Colonic mucosa (tissue), 4 donors: ENCODE results near the gene ABCA4. TPM values are rescaled to one million over a fixed set of nuclear protein-coding genes. Genes with fewer than 3 reads are reported as not detected.

Experiments used
- DNase-seq: peaks from one replicate; pipeline ENCODE4 v3.0.0-alpha.2; 2020
- H3K27ac ChIP-seq: fragments of 200-600 bp; one replicate; pipeline ENCODE4 v1.8.0; 2021
- H3K27me3 ChIP-seq: fragments of 200-600 bp; one replicate; pipeline ENCODE4 v1.8.0; 2021
- H3K36me3 ChIP-seq: fragments of 200-600 bp; one replicate; pipeline ENCODE4 v1.8.0; 2021
- H3K4me1 ChIP-seq: fragments of 200-600 bp; one replicate; pipeline ENCODE4 v1.8.0; 2021; ENCODE audit warnings: mild to moderate bottlenecking
- H3K4me3 ChIP-seq: fragments of 200-600 bp; one replicate; pipeline ENCODE4 v1.8.0; 2021
- H3K9ac ChIP-seq, 2 donors: one replicate each; pipeline ENCODE4 v1.7.0; 2013; ENCODE audit warnings: control low read depth in 2 of 2, low read depth in 2 of 2, low read length in 2 of 2
- H3K9me3 ChIP-seq: fragments of 200-600 bp; one replicate; pipeline ENCODE4 v1.8.0; 2021
- CTCF ChIP-seq: fragments of 200-600 bp; IDR thresholded peaks from one replicate; pipeline ENCODE4 v1.8.0; 2022; ENCODE audit warnings: antibody characterized with exemption, mild to moderate bottlenecking
- intact Hi-C: fragments of 100-400 bp; cut with DNase I; formaldehyde crosslinking; loops from one replicate; pipeline ENCODE4 v1.14.1; 2022
- total RNA-seq, 2 donors: library from RNA; stranded (reverse); fragmentation: NEBNext Ultra II Directional in 1 of 2; extraction: Animal tissue kit (Norgen Biotek cat#: 25700) in 1 of 2; gene quantifications; one replicate each; pipeline ENCODE4 v1.2.1, GENCODE V29; 2021
- donor health status: healthy.
- donor health status: DM: no; HTN: no; CAD: no.
- donor health status: DM: no; HTN: no; CAD: no.

The ABCA4 gene
- total RNA-seq, 2 donors from 2014 or later = 0.02 to 0.27 TPM

- no peaks in the 10 kb centered on the region for H3K4me1 ChIP-seq
- H3K36me3 ChIP-seq = no peaks in the 10 kb centered on the region
- no peak for DNase-seq
- TF ChIP-seq CTCF = no peak
- no peaks in the 10 kb centered on the region for H3K27me3 ChIP-seq
- no peaks in the 10 kb centered on the region for H3K9me3 ChIP-seq
- H3K27ac ChIP-seq = no peak overlapping the region
- intact Hi-C loops = no loop called here
- no peak overlapping the region for H3K4me3 ChIP-seq
- no peak overlapping the region for H3K9ac ChIP-seq
Measured at GRCh38 chr1:94087193-94087592, 33.8 kb downstream of the ABCA4 start.

- Histone ChIP-seq H3K27ac (no peak overlapping the region), H3K4me3 (no peak overlapping the region), H3K4me1 (no peaks in the 10 kb centered on the region), H3K9ac (no peak overlapping the region), H3K36me3 (no peaks in the 10 kb centered on the region), H3K27me3 (no peaks in the 10 kb centered on the region), H3K9me3 (no peaks in the 10 kb centered on the region)
- TF ChIP-seq CTCF = no peak
- intact Hi-C loops = no loop called here
- DNase-seq = no peak
Measured at GRCh38 chr1:94084547-94084946, 36.4 kb downstream of the ABCA4 start.

- H3K9ac ChIP-seq = no peak overlapping the region
- no peaks in the 10 kb centered on the region for H3K9me3 ChIP-seq
- no peaks in the 10 kb centered on the region for H3K27me3 ChIP-seq
- intact Hi-C loops = no loop called here
- H3K27ac ChIP-seq = no peak overlapping the region
- no peaks in the 10 kb centered on the region for H3K4me1 ChIP-seq
- DNase-seq = no peak
- no peak overlapping the region for H3K4me3 ChIP-seq
- TF ChIP-seq CTCF = no peak
- no peaks in the 10 kb centered on the region for H3K36me3 ChIP-seq
Measured at GRCh38 chr1:94084085-94084484, 36.9 kb downstream of the ABCA4 start.

- H3K4me1 ChIP-seq = no peaks in the 10 kb centered on the region
- intact Hi-C loops = no loop called here
- H3K36me3 ChIP-seq = no peaks in the 10 kb centered on the region
- no peak for DNase-seq
- no peak overlapping the region for H3K27ac ChIP-seq
- no peak overlapping the region for H3K4me3 ChIP-seq
- no peaks in the 10 kb centered on the region for H3K27me3 ChIP-seq
- no peak overlapping the region for H3K9ac ChIP-seq
- H3K9me3 ChIP-seq = no peaks in the 10 kb centered on the region
- no peak for TF ChIP-seq CTCF
Measured at GRCh38 chr1:94083681-94084080, 37.3 kb downstream of the ABCA4 start.

GRCh38 chr1:94081566-94082344 lies 39.2 kb downstream of the ABCA4 start:
- H3K27ac ChIP-seq = no peak overlapping the region
- intact Hi-C loops = no loop called here
- no peak overlapping the region for H3K4me3 ChIP-seq
- H3K36me3 ChIP-seq = no peaks in the 10 kb centered on the region
- no peaks in the 10 kb centered on the region for H3K9me3 ChIP-seq
- no peaks in the 10 kb centered on the region for H3K4me1 ChIP-seq
- no peak overlapping the region for H3K9ac ChIP-seq
- H3K27me3 ChIP-seq = no peaks in the 10 kb centered on the region
- DNase-seq = no peak
- TF ChIP-seq CTCF = no peak
